SJCRH30 (cell line): ENCODE results near the gene KNG1. TPM values are rescaled to one million over a fixed set of nuclear protein-coding genes. Genes with fewer than 3 reads are reported as not detected.

Source experiments
- DNase-seq, 2 experiments: peaks; one replicate each; pipeline ENCODE4 v3.0.0-alpha.2; 2015 to 2020
- H3K27ac ChIP-seq: fragments of 250-450 bp; sonication (Bioruptor Pico); 2 replicates; pipeline ENCODE4 v1.5.1; 2020; ENCODE audit warnings: mild to moderate bottlenecking, moderate library complexity
- H3K27me3 ChIP-seq: fragments of 250-450 bp; sonication (Bioruptor Pico); 2 replicates; pipeline ENCODE4 v1.5.1; 2020; ENCODE audit warnings: mild to moderate bottlenecking, moderate library complexity
- H3K36me3 ChIP-seq: fragments of 250-450 bp; sonication (Bioruptor Pico); 2 replicates; pipeline ENCODE4 v1.5.1; 2020; ENCODE audit warnings: mild to moderate bottlenecking, moderate library complexity
- H3K4me1 ChIP-seq: fragments of 250-450 bp; sonication (Bioruptor Pico); 2 replicates; pipeline ENCODE4 v1.5.1; 2020; ENCODE audit warnings: mild to moderate bottlenecking, moderate library complexity
- H3K4me3 ChIP-seq: fragments of 250-450 bp; sonication (Bioruptor Pico); 2 replicates; pipeline ENCODE4 v1.5.1; 2020; ENCODE audit warnings: mild to moderate bottlenecking, moderate library complexity
- H3K9me3 ChIP-seq: fragments of 250-450 bp; sonication (Bioruptor Pico); replicated peaks from 2 replicates; pipeline ENCODE4 v1.5.1; 2020; ENCODE audit warnings: mild to moderate bottlenecking, moderate library complexity
- total RNA-seq: library from RNA; depleted of rRNA; stranded (reverse); fragments of >200 nt; shearing (Covaris generic); gene quantifications from 2 replicates; pipeline ENCODE4 v1.2.3, GENCODE V29; 2014

The KNG1 gene
- total RNA-seq, 1 experiment from 2014 or later = not detected

DNA sequence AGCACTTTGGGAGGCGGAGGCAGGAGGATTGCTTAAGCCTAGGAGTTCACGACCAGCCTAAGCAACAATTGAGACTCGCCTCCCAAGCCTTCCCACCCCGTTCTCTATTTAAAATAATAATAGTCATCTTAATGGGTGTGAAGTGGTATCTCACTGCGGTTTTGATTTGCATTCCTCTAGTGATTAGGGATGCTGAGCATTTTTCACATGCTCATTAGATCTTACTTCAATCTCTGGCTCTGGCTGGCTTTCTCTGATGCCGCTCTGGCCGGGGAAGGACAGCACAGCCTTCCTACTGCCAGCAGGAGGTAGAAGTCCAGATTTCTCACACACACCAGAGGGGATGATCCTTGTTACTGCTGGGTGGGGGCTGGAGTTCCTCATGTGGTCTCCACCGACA is 58.8 kb downstream of the KNG1 start:
- no peak for DNase-seq
- Histone ChIP-seq H3K4me1 (no peaks in the 10 kb centered on the region), H3K9me3 (no peaks in the 10 kb centered on the region), H3K27me3 (no peaks in the 10 kb centered on the region), H3K36me3 (no peaks in the 10 kb centered on the region), H3K27ac (no peak overlapping the region), H3K4me3 (no peak overlapping the region)

DNA sequence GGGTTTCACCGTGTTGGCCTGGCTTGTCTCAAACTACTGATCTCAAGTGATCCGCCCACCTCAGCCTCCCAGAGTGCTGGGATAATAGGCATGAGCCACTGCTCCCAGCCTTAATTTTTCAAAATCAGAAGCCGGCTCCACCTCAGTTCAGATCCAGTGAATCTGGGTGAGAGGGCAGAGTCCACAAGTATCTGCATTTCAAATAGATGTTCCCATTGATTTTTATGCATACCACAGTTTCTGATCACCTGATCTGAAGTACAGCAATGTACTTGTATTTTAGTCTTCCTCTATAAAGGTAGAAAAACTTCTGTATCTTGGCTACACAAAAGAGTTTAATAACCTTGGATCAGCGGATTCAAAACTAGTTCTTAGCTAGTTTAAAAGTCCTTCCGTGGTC is 62.0 kb downstream of the KNG1 start:
- Histone ChIP-seq H3K4me3 (no peak overlapping the region), H3K36me3 (peaks cover 7% of the 10 kb centered on the region), H3K27ac (no peak overlapping the region), H3K9me3 (no peaks in the 10 kb centered on the region), H3K27me3 (no peaks in the 10 kb centered on the region), H3K4me1 (0 out of 2 replicates have a peak, but pooled peaks cover 3% of the 10 kb centered on the region)
- DNase-seq = no peak

DNA sequence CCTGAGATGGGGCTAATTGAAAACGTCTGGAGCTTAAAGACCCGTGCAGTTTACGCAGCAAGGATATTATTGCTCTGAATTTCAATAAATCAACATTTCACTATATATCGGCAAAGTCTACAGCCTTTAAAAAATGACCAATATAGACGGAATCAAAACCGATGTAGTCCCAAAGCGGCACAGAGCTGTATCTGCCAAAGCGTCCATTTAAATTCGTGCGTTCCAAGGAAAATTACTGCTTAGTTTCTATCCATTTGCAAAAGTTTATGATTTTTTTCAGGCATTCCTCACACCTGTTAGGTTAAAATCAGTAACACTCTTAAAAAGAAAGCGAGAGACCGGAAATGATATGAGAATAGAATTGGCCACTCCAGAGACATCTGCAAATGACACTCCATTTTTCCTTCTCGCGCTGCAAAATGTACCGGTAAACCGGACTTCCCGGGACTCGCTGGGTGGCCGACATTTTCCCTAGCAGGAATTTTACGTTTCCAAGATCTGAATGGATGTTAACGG is 65.4 kb downstream of the KNG1 start:
- DNase-seq = no peak
- Histone ChIP-seq H3K36me3 (peaks cover 41% of the 10 kb centered on the region), H3K4me3 (peak overlapping the region; percentile 87)

DNA sequence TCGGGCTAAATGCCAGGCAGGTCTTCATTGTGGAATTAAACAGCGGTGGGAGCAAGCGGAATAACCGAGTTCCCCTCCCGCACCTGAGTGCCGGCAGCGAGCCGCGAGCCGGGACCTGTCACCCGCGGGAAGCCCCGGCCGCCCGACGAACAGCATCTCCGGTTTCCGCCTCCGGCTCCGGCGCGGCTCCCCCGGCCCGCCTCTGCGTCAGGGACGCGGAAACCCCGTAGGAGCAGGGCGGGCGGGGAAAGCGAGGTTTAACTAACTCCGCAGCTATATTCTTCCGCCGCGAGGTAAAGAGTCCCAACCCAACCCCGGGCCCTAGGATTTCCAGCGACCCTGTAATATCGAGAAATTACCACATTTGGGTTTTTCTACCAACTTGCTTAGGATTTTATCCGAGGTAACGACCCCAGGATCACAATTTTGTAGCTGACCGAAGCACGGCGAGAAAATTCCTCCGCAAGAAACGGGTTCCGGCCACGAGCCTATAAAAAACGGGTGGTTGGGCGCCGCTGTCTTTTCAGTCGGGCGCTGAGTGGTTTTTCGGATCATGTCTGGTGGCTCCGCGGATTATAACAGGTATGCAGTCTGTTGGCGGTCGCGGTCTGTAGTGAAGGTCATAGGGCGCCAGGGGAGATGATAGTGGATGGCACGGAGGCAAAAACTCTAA is 66.0 kb downstream of the KNG1 start, which contains the start of gene EIF4A2:
Gene EIF4A2 (plus strand): TSS at position 520 of the 673 bp plus-strand sequence. CDS start 34 bp downstream, at position 554.
- DNase-seq = peak; percentile 80 to 87
- H3K27me3 ChIP-seq = no peaks in the 10 kb centered on the region
- peak within 1 kb of the TSS; percentile 98 for H3K27ac ChIP-seq
- no peaks in the 10 kb centered on the region for H3K9me3 ChIP-seq
- peak within 1 kb of the TSS; percentile 87 for H3K4me3 ChIP-seq
- peaks cover 47% of the 10 kb centered on the region for H3K36me3 ChIP-seq
- peaks cover 12% of the 10 kb centered on the region; the same call in 1 of the 2 replicates for H3K4me1 ChIP-seq

More for the DNA sequence above, 65.4 kb downstream of the KNG1 start:
- no peaks in the 10 kb centered on the region for H3K9me3 ChIP-seq
- peak overlapping the region; percentile 98 for H3K27ac ChIP-seq
- no peaks in the 10 kb centered on the region for H3K27me3 ChIP-seq
- H3K4me1 ChIP-seq = peaks cover 12% of the 10 kb centered on the region; the same call in 1 of the 2 replicates

DNA sequence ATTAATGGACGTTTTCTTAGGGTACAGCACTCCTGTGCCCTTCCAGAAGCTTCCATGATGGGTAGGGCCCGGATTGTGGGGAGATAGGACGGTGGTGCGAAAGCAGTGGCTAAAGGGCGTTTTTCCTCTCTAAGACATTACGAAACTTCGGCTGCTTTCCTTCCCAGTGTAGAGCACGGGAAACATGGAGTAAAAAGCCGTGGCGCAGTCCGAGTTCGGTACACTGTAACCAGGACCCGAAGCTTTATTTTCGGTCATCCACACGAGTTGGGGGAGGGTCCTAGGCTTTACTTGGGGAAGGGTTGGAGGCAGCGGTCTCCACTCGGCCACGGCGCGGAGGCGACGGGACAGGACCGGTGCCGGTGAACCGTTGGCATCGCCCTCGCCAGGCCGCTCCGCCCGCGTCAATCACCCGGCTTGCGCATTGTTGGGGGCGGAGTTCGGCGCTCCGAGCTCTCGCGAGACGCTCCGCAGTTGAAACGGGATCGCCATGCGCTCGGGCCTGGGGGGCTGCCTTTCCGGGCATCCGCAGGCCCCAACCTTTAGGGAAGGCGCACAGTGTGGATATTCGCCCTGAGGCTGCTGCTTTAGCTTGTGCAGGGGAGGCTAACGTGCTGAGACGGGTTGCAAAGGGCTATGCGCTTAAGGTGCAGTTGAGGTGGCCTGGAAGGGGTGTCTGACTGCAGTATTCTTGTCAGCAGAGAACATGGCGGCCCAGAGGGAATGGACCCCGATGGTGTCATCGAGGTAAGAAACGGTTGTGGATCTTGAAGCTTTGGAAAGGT is 66.8 kb downstream of the KNG1 start:
- Histone ChIP-seq H3K27me3 (no peaks in the 10 kb centered on the region), H3K27ac (peak overlapping the region; percentile 98), H3K4me1 (peaks cover 12% of the 10 kb centered on the region; the same call in 1 of the 2 replicates), H3K4me3 (peak overlapping the region; percentile 87), H3K9me3 (no peaks in the 10 kb centered on the region), H3K36me3 (peaks cover 55% of the 10 kb centered on the region)
- peak; percentile 53 to 61 for DNase-seq

DNA sequence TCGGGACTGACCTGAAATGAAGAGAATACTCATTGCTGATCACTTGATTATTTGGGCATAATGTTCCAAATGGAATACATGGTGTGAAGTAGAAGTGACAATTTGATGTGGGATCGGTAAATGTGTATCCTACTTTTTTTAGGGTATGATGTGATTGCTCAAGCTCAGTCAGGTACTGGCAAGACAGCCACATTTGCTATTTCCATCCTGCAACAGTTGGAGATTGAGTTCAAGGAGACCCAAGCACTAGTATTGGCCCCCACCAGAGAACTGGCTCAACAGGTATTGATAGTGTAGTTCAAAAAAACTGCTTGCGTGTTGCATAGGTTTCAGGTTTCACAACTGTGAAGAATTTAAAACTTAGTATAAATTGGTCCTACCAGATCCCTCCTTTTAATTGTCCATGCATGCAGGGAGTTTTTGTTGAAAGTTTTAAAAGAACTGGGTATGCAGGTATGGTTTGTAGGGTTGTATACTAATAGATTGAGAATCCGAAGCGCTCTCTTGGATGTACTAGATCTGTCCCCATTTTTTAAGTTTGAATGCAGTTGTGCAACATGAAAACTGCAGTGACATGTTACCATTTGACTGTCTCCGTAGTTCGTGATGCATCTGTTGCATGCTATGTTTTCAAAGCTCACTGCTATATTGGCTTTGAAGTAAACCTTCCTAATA is 67.8 kb downstream of the KNG1 start:
- Histone ChIP-seq H3K27ac (peak overlapping the region; percentile 98), H3K27me3 (no peaks in the 10 kb centered on the region)
- no peak for DNase-seq

DNA sequence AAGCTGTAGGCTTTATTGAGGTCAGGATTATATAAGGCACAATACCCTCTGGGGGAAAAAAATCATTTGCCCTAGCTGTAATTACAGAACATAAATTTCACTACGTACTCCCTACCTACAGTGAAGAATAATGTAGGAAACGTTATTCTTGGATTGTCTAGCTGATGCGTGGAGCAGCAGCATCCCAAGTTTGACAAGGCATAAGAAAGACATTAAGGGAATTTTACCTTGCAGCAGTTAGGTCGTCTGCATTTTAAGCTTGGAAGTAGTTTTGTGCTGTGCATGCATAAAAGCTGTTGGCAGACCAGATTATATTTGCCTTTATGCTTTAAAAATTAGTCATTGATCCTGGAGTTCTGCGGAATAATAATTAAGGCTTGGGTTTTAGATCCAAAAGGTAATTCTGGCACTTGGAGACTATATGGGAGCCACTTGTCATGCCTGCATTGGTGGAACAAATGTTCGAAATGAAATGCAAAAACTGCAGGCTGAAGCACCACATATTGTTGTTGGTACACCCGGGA is 68.4 kb downstream of the KNG1 start:
- no peak overlapping the region for H3K27ac ChIP-seq
- no peak for DNase-seq
- H3K36me3 ChIP-seq = peaks cover 71% of the 10 kb centered on the region
- H3K27me3 ChIP-seq = no peaks in the 10 kb centered on the region
- H3K4me1 ChIP-seq = peaks cover 12% of the 10 kb centered on the region
- no peaks in the 10 kb centered on the region for H3K9me3 ChIP-seq
- H3K4me3 ChIP-seq = peak overlapping the region; percentile 87

More for the DNA sequence above, 67.8 kb downstream of the KNG1 start:
- no peaks in the 10 kb centered on the region for H3K9me3 ChIP-seq
- H3K4me3 ChIP-seq = peak overlapping the region; percentile 87
- peaks cover 65% of the 10 kb centered on the region for H3K36me3 ChIP-seq
- peaks cover 12% of the 10 kb centered on the region; the same call in 1 of the 2 replicates for H3K4me1 ChIP-seq

DNA sequence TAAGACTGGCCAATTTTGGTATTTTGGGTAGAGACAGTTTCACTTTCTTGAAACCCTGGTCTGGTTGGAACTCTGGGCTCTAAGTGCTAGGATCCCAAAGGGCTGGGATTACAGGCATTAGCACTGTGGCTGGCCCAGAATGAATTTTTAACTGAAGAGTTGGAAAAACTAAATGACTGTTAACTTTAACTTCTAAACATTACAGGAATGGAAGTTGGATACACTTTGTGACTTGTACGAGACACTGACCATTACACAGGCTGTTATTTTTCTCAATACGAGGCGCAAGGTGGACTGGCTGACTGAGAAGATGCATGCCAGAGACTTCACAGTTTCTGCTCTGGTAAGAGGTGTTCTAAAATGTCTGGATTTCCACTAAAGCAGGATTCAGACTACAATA is 69.8 kb downstream of the KNG1 start:
- DNase-seq = no peak
- H3K27ac ChIP-seq = no peak overlapping the region
- peaks cover 12% of the 10 kb centered on the region for H3K4me1 ChIP-seq
- H3K9me3 ChIP-seq = no peaks in the 10 kb centered on the region
- no peaks in the 10 kb centered on the region for H3K27me3 ChIP-seq
- H3K36me3 ChIP-seq = peaks cover 82% of the 10 kb centered on the region
- 0 out of 2 replicates have a peak overlapping the region, but pooled peaks have one; percentile 87 for H3K4me3 ChIP-seq

DNA sequence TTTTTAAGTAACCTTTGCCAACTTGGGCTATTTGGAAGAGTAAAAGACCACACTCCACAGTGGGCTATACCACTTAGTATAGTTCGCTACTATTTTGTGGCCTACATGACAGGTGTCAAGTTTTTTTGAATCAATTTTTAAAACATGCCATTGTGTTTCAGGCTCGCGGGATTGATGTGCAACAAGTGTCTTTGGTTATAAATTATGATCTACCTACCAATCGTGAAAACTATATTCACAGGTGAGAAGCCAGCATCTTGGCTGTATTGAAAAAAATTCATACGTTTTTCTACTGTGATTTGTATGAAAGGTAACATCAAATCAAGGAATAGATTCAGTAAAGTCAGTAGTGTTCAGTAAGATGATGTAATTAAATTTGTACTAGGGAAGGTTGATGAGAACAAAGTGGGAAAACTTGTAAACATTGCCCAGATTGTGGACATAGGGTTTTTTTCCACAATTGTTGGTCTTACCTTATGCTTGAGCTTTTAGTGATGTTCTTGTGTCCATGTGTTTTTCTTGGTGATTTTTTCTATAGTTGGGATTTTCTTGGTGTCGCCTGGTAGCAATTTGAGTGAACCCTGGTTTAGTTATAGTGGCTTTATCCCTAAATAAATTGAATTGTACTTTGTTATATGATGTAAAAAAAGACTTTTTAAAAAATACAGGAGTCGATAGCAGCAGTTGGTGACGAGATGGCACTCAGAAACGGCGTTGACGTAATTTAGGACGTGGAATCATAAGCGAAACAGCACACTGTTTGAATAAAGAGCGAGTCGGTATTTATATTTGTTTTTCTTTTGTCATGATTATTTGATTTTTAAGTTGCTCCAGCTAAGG is 70.7 kb downstream of the KNG1 start:
- peaks cover 92% of the 10 kb centered on the region for H3K36me3 ChIP-seq
- no peak overlapping the region for H3K4me3 ChIP-seq
- no peak overlapping the region for H3K27ac ChIP-seq

DNA sequence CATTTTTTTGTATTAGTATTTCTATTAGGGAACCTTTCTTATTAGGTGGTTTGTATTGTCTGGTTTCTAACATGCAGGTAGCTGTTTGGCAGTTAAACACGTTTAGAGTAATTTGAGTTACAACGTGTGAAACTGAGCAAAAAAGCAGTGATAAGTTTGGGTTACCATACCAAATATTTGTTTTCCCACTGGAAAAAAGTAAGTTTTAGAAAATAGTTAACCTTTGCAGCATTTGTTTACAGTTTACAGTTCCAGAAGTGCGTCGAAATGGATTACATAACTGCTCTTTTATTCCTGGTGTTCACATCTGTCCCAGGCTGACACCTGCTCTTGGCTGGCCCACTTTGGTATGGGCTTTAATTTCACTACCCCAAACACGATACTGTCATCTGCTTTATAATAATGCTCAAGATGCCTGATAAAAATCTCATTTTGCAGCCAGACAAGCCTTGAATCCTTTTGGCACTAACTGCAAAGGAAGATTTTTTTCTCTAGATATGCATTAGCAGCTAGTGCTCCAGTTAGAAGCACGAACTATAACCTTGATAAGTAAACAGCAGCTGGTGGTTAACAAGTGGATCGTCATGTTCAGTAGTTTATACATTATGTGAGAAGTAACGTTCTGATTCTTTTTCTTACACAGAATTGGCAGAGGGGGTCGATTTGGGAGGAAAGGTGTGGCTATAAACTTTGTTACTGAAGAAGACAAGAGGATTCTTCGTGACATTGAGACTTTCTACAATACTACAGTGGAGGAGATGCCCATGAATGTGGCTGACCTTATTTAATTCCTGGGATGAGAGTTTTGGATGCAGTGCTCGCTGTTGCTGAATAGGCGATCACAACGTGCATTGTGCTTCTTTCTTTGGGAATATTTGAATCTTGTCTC is 71.6 kb downstream of the KNG1 start:
- no peak overlapping the region for H3K27ac ChIP-seq
- H3K9me3 ChIP-seq = no peaks in the 10 kb centered on the region
- H3K36me3 ChIP-seq = peaks cover 94% of the 10 kb centered on the region

More for the DNA sequence above, 70.7 kb downstream of the KNG1 start:
- no peak for DNase-seq
- peaks cover 8% of the 10 kb centered on the region for H3K4me1 ChIP-seq
- no peaks in the 10 kb centered on the region for H3K9me3 ChIP-seq
- H3K27me3 ChIP-seq = no peaks in the 10 kb centered on the region

DNA sequence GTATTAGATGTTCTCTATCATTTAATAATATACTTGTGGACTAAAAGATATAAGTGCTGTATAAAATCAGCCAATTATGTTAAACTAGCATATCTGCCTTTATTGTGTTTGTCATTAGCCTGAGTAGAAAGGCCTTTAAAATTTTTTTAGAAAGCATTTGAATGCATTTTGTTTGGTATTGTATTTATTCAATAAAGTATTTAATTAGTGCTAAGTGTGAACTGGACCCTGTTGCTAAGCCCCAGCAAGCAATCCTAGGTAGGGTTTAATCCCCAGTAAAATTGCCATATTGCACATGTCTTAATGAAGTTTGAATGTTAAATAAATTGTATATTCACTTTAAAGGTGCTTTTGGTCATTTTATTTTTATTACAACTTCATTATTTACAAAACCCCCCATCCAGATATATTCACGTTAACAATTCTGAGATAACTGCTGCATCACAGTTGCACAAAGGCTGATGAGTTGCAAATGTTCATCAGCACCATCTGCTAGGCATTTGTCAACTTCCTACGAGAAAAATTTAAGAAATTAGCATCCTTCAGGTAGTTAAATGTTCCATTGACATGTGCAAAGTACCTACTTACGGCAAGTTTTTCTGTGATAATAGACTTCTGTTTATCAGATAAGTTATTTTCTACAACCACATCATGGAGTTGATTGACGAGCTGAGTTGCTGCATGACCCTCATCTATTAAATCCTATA is 72.5 kb downstream of the KNG1 start:
- Histone ChIP-seq H3K4me3 (no peak overlapping the region), H3K27ac (no peak overlapping the region), H3K36me3 (peaks cover 94% of the 10 kb centered on the region), H3K27me3 (no peaks in the 10 kb centered on the region), H3K9me3 (no peaks in the 10 kb centered on the region), H3K4me1 (peaks cover 8% of the 10 kb centered on the region)
- DNase-seq = no peak

More for the DNA sequence above, 71.6 kb downstream of the KNG1 start:
- Histone ChIP-seq H3K4me3 (no peak overlapping the region), H3K27me3 (no peaks in the 10 kb centered on the region), H3K4me1 (peaks cover 8% of the 10 kb centered on the region)
- DNase-seq = no peak

DNA sequence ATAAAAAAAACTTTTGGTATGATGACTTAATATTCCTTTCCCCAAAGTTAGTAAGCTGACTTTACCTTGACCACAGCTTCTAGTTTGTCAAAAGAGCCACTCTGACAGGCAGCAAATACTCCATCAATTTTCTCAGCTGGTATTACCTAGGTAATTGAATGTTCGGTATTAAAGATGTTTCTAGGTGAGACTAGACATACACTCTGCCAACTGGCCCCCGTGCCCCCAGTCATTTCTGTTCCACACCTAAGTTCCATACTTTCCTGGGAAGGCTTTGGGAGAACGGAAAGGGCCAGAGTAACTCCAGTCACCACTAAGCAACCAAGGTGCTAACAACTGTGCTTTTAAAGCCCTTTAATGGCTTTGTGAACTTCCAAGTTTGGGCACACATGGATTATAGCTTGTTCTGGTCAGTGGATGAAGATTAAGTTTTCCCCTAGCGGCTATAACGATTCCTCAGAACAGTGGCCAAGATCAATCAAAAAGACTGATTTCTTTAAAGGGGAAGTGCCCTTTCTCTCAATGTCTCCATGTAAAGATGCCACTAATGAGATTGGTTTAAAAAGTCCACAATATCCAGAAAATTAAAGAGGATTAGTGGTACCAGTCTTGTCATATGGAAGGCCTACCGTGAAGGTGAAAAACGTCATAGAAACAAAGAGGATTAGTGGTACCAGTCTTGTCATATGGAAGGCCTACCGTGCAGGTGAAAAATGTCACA is 73.3 kb downstream of the KNG1 start:
- H3K36me3 ChIP-seq = peaks cover 87% of the 10 kb centered on the region
- H3K27me3 ChIP-seq = no peaks in the 10 kb centered on the region
- no peak overlapping the region for H3K4me3 ChIP-seq
- peak overlapping the region; percentile 15; the same call in 1 of the 2 replicates for H3K27ac ChIP-seq
- H3K4me1 ChIP-seq = peaks cover 7% of the 10 kb centered on the region
- no peaks in the 10 kb centered on the region for H3K9me3 ChIP-seq
- DNase-seq = peak in 1 of 2 experiments; percentile 51
